K562 (cell line): Measurements from ENCODE around the gene SMIM3. TPM values are rescaled to one million over a fixed set of nuclear protein-coding genes. Genes with fewer than 3 reads are reported as not detected.

Experiments
- COPS2 ChIP-seq: fragments of 450-650 bp; conservative IDR thresholded peaks from 2 replicates; pipeline ENCODE4 v1.6.1; 2016; ENCODE audit warnings: mild to moderate bottlenecking, moderate library complexity
- EWSR1 ChIP-seq: fragments of 450-650 bp; IDR thresholded peaks from 2 replicates; pipeline ENCODE4 v1.6.1; 2018; ENCODE audit warnings: borderline replicate concordance, mild to moderate bottlenecking, low read depth, moderate library complexity; ENCODE audit not compliant: partially characterized antibody
- FOXA1 ChIP-seq: fragments of 450-650 bp; IDR thresholded peaks from 2 replicates; pipeline ENCODE4 v1.6.1; 2016; ENCODE audit warnings: mild to moderate bottlenecking, borderline replicate concordance
- MYNN ChIP-seq, 2 experiments: sonication (generic); formaldehyde crosslinking in 1 of 2; IDR thresholded peaks; 2 replicates each; pipeline versions ENCODE4 v1.5.0 to v1.6.1; 2016 to 2020; ENCODE audit warnings: antibody characterized with exemption in 1 of 2, missing genetic modification reagents in 1 of 2
- POLR2B ChIP-seq: fragments of 450-650 bp; IDR thresholded peaks from 2 replicates; pipeline ENCODE4 v1.6.1; 2018; ENCODE audit warnings: low read depth; ENCODE audit not compliant: partially characterized antibody
- RBM39 ChIP-seq: fragments of 200-400 bp; formaldehyde crosslinking; optimal IDR thresholded peaks from 2 replicates; pipeline ENCODE3; 2018; ENCODE audit warnings: low read depth, low read length
- TEAD4 ChIP-seq, 2 experiments: sonication (generic) in 1 of 2; formaldehyde crosslinking in 1 of 2; IDR thresholded peaks; 2 replicates each; pipeline versions ENCODE4 v1.6.1 to v1.8.0; 2012 to 2022; ENCODE audit warnings: borderline replicate concordance in 1 of 2, inconsistent platforms in 1 of 2, low read length in 1 of 2, mild to moderate bottlenecking in 1 of 2, missing genetic modification reagents in 1 of 2
- THRAP3 ChIP-seq: fragments of 450-650 bp; IDR thresholded peaks from 2 replicates; pipeline ENCODE4 v1.6.1; 2016; ENCODE audit warnings: mild to moderate bottlenecking, inconsistent platforms, borderline replicate concordance
- YY1 ChIP-seq, 3 experiments: IDR thresholded peaks; 2 replicates each; pipeline ENCODE4 v1.6.1; 2011; ENCODE audit warnings: low read length in 2 of 3, mild to moderate bottlenecking in 2 of 3, moderate library complexity in 2 of 3, borderline replicate concordance in 1 of 3, control low read depth in 1 of 3, low read depth in 1 of 3; ENCODE audit not compliant: insufficient read depth in 3 of 3, insufficient replicate concordance in 2 of 3, control insufficient read depth in 1 of 3, insufficient read length in 1 of 3; ENCODE audit errors: extremely low read depth in 1 of 3
- ZFP36 ChIP-seq: fragments of 150-350 bp; IDR thresholded peaks from 2 replicates; pipeline ENCODE4 v1.6.1; 2018; ENCODE audit warnings: low read length, low read depth; ENCODE audit not compliant: partially characterized antibody
- ZNF561 ChIP-seq: fragments of 450-650 bp; formaldehyde crosslinking; conservative IDR thresholded peaks from 2 replicates; pipeline ENCODE4 v1.4.0; 2020; ENCODE audit warnings: mild to moderate bottlenecking, moderate library complexity
- polyA plus RNA-seq, 8 experiments: library from polyadenylated mRNA; depleted of rRNA in 4 of 8; stranded (reverse) in 5 of 8; unstranded in 3 of 8; fragments of >200 nt; fragmentation: Nextera tagmentation in 2 of 8; fragmentation: Illumina TruSeq in 1 of 8; extraction: Ambion mirVana in 2 of 8; extraction: Trizol in 1 of 8; gene quantifications; 2 replicates each; pipeline versions ENCODE4 v1.2.1 to v1.2.3, GENCODE V29; 2011 to 2014; ENCODE audit warnings: inconsistent platforms in 1 of 8, missing spikeins in 1 of 8
- total RNA-seq, 7 experiments: library from RNA; depleted of rRNA in 6 of 7; stranded (reverse); fragments of >200 nt in 6 of 7; fragmentation: Illumina TruSeq in 2 of 7; extraction: Trizol in 2 of 7; gene quantifications; 2 replicates each; pipeline versions ENCODE4 v1.2.1 to v1.2.3, GENCODE V29; 2011 to 2021; ENCODE audit warnings: low replicate concordance in 1 of 7
- TF ChIP-seq, protein P1 (sequence below): sonication (generic); formaldehyde crosslinking; IDR thresholded peaks from 2 replicates; pipeline ENCODE4 v1.9.0; 2022; ENCODE audit warnings: mild to moderate bottlenecking, missing genetic modification reagents
- TF ChIP-seq, protein P2 (sequence below): fragments of 450-650 bp; IDR thresholded peaks from 2 replicates; pipeline ENCODE4 v1.6.1; 2016; ENCODE audit warnings: borderline replicate concordance
- TF ChIP-seq, protein P3 (sequence below): fragments of 250-450 bp; sonication (Bioruptor Pico); IDR thresholded peaks from 2 replicates; pipeline ENCODE4 v1.4.0; 2020; ENCODE audit warnings: mild to moderate bottlenecking, moderate library complexity
- TF ChIP-seq, protein P4 (sequence below): sonication (generic); formaldehyde crosslinking; IDR thresholded peaks from 2 replicates; pipeline ENCODE4 v1.8.0; 2022; ENCODE audit warnings: missing genetic modification reagents, mild to moderate bottlenecking, borderline replicate concordance

Gene SMIM3
- total and polyA plus RNA-seq, 9 of the 15 experiments (the other 6 are each of a cell fraction or from before 2014, with no cell fraction given): 4.1 to 27.7 (median 13.6) TPM

DNA sequence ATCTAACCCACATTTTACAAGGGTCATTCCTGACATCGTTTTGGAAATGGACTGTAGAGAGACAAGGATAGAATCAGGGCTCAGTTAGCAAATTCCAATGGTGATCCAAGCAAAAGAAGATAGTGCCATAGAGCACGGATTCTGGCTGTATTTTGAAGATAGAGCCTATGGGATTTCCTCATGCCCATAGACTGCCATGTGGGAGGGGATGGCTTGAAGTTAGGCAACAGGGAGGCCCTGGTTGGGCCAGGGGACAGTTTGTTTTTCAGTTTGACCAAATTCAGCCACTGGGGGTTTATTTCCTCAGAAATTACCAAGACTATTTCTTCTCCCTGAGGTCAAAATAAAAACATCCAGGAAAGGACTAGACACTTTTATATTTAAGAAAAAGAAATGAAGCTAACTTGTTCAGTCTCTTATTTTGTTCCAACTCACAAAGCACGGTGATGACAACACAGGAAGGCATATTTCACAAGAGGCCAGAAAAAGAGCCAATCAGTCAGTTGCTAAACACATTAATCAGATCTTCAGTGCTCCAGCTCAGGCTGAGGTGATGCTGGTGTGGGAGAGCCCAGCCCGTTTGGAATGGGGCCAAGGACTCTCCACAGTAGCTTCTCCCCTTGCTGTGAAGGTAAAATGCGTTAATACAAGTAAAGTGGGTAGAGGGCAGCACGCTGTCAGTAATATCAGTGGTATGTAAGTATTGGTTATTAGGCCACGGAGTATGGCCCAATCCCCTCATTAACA is 15.4 kb upstream of the SMIM3 start (continued):
- TF ChIP-seq ZNF561 (no peak), MYNN (IDR thresholded peaks at IDR 0.05) (peak; percentile 47; the same call in 1 of the 2 replicates), MYNN (CRISPR knock-in tag; IDR thresholded peaks at IDR 0.05) (no peak), FOXA1 (no peak), THRAP3 (no peak), RBM39 (no peak), EWSR1 (no peak), POLR2B (no peak), YY1 (IDR thresholded peaks at IDR 0.05; ENCODE audit: borderline replicate concordance in 1 of 3, control insufficient read depth in 1 of 3, extremely low read depth in 1 of 3, insufficient read depth in 3 of 3, insufficient read length in 1 of 3, insufficient replicate concordance in 2 of 3, low read depth in 1 of 3, low read length in 2 of 3) (no peak), ZFP36 (no peak), TEAD4 (IDR thresholded peaks at IDR 0.05; ENCODE audit: low read length) (peak; percentile 52; the same call in 1 of the 2 replicates), TEAD4 (CRISPR knock-in tag; IDR thresholded peaks at IDR 0.05; ENCODE audit: borderline replicate concordance) (no peak), COPS2 (no peak)
- TF ChIP-seq, protein P1, sequence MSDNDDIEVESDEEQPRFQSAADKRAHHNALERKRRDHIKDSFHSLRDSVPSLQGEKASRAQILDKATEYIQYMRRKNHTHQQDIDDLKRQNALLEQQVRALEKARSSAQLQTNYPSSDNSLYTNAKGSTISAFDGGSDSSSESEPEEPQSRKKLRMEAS (CRISPR knock-in tag): no peak
- TF ChIP-seq, protein P2, sequence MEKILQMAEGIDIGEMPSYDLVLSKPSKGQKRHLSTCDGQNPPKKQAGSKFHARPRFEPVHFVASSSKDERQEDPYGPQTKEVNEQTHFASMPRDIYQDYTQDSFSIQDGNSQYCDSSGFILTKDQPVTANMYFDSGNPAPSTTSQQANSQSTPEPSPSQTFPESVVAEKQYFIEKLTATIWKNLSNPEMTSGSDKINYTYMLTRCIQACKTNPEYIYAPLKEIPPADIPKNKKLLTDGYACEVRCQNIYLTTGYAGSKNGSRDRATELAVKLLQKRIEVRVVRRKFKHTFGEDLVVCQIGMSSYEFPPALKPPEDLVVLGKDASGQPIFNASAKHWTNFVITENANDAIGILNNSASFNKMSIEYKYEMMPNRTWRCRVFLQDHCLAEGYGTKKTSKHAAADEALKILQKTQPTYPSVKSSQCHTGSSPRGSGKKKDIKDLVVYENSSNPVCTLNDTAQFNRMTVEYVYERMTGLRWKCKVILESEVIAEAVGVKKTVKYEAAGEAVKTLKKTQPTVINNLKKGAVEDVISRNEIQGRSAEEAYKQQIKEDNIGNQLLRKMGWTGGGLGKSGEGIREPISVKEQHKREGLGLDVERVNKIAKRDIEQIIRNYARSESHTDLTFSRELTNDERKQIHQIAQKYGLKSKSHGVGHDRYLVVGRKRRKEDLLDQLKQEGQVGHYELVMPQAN: no peak
- TF ChIP-seq, protein P3, sequence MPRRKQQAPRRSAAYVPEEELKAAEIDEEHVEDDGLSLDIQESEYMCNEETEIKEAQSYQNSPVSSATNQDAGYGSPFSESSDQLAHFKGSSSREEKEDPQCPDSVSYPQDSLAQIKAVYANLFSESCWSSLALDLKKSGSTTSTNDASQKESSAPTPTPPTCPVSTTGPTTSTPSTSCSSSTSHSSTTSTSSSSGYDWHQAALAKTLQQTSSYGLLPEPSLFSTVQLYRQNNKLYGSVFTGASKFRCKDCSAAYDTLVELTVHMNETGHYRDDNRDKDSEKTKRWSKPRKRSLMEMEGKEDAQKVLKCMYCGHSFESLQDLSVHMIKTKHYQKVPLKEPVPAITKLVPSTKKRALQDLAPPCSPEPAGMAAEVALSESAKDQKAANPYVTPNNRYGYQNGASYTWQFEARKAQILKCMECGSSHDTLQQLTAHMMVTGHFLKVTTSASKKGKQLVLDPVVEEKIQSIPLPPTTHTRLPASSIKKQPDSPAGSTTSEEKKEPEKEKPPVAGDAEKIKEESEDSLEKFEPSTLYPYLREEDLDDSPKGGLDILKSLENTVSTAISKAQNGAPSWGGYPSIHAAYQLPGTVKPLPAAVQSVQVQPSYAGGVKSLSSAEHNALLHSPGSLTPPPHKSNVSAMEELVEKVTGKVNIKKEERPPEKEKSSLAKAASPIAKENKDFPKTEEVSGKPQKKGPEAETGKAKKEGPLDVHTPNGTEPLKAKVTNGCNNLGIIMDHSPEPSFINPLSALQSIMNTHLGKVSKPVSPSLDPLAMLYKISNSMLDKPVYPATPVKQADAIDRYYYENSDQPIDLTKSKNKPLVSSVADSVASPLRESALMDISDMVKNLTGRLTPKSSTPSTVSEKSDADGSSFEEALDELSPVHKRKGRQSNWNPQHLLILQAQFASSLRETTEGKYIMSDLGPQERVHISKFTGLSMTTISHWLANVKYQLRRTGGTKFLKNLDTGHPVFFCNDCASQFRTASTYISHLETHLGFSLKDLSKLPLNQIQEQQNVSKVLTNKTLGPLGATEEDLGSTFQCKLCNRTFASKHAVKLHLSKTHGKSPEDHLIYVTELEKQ (CRISPR knock-in tag): 0 out of 2 replicates have a peak, but pooled peaks have one; percentile 29
- TF ChIP-seq, protein P4, sequence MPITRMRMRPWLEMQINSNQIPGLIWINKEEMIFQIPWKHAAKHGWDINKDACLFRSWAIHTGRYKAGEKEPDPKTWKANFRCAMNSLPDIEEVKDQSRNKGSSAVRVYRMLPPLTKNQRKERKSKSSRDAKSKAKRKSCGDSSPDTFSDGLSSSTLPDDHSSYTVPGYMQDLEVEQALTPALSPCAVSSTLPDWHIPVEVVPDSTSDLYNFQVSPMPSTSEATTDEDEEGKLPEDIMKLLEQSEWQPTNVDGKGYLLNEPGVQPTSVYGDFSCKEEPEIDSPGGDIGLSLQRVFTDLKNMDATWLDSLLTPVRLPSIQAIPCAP (CRISPR knock-in tag): no peak
